ENCODE data around the gene FZR1.

DNA sequence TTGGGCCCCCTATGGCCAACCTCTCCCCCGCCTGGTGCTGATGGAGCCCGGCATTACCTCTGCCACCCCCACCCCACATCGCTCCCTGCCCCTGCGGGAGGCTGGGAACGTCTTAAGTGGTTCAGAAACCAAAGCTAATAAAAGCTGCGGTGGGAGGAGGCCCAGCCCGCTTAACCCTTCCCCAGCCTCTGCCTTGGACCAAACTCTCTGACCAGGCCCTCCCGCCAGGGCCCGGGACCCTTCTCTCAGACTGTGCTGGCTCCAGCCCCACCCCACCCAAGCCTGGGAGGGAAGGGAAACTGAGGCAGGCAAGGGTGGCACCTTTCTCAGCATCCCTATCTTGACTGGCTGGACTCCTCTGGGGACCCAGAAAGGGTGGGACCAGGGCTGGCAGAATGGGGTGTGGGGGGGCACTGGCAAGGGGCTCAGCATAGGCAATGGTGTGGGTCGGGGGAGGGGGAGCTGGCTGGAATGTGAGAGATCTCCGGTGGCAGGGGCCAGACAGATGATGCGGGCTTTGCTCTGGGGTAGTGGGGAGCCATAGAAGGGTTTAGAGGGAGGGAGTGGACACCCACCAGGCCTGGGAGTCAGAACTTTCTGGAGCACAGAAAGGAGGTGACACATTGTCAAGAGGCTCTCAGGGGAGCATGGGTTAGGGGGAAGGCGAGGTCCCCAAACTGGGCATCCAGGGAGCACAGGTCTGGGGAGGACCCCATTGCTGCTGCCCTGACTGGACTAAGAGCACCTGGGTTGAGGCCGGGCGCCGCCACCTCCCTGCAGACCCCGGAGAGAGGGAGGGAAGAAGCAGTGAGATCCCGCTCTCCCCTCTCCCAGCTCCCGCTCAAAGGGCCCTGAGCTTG lies 47.7 kb upstream of the FZR1 start:
- TF ChIP-seq, protein P1, sequence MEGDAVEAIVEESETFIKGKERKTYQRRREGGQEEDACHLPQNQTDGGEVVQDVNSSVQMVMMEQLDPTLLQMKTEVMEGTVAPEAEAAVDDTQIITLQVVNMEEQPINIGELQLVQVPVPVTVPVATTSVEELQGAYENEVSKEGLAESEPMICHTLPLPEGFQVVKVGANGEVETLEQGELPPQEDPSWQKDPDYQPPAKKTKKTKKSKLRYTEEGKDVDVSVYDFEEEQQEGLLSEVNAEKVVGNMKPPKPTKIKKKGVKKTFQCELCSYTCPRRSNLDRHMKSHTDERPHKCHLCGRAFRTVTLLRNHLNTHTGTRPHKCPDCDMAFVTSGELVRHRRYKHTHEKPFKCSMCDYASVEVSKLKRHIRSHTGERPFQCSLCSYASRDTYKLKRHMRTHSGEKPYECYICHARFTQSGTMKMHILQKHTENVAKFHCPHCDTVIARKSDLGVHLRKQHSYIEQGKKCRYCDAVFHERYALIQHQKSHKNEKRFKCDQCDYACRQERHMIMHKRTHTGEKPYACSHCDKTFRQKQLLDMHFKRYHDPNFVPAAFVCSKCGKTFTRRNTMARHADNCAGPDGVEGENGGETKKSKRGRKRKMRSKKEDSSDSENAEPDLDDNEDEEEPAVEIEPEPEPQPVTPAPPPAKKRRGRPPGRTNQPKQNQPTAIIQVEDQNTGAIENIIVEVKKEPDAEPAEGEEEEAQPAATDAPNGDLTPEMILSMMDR (IDR thresholded peaks at IDR 0.05 in 8 of 11, conservative IDR thresholded peaks at IDR 0.05 in 3 of 11): no peak
- TF ChIP-seq POLR2A (IDR thresholded peaks at IDR 0.05) (no peak), POLR2AphosphoS5 (IDR thresholded peaks at IDR 0.05) (no peak)

Data from spleen (tissue), 7 donors.